Activated T-helper 2 cell treated with anti-CD3 and anti-CD28 coated beads, Interferon-gamma antibody, Interleukin-2, Interleukin-4, amounts not matched to agents 10 μg/mL and 5 μg/mL and 100 μg/mL, durations not matched to agents 14 hours and 24 hours and 36 hours (primary cell): ENCODE measurements around the gene AKIRIN2. TPM values are rescaled to one million over a fixed set of nuclear protein-coding genes. Genes with fewer than 3 reads are reported as not detected.

Experiments
- DNase-seq: peaks from one replicate; pipeline ENCODE4 v3.0.0; 2021; ENCODE audit warnings: low spot score
- H3K27ac Mint-ChIP-seq: one replicate; pipeline ENCODE4 v1.8.0; 2021; ENCODE audit warnings: mixed read lengths
- H3K27me3 Mint-ChIP-seq: one replicate; pipeline ENCODE4 v1.8.0; 2021; ENCODE audit warnings: low read depth, mixed read lengths
- H3K36me3 Mint-ChIP-seq: one replicate; pipeline ENCODE4 v1.8.0; 2021; ENCODE audit warnings: low read depth, mixed read lengths
- H3K4me1 Mint-ChIP-seq: one replicate; pipeline ENCODE4 v1.8.0; 2021; ENCODE audit warnings: low read depth, mixed read lengths
- H3K4me3 Mint-ChIP-seq: one replicate; pipeline ENCODE4 v1.8.0; 2021; ENCODE audit warnings: low read depth, mild to moderate bottlenecking, moderate library complexity, mixed read lengths
- H3K9me3 Mint-ChIP-seq: one replicate; pipeline ENCODE4 v1.8.0; 2021; ENCODE audit warnings: mixed read lengths
- intact Hi-C: fragments of 100-400 bp; cut with micrococcal nuclease; formaldehyde crosslinking; loops from one replicate; pipeline ENCODE4 v1.15.1; 2023
- total RNA-seq: library from RNA; stranded (reverse); gene quantifications from 2 replicates; pipeline ENCODE4 v1.2.3, GENCODE V29; 2022

Gene AKIRIN2
- total RNA-seq = 41.9 and 42.0 TPM in 2 replicates

DNA sequence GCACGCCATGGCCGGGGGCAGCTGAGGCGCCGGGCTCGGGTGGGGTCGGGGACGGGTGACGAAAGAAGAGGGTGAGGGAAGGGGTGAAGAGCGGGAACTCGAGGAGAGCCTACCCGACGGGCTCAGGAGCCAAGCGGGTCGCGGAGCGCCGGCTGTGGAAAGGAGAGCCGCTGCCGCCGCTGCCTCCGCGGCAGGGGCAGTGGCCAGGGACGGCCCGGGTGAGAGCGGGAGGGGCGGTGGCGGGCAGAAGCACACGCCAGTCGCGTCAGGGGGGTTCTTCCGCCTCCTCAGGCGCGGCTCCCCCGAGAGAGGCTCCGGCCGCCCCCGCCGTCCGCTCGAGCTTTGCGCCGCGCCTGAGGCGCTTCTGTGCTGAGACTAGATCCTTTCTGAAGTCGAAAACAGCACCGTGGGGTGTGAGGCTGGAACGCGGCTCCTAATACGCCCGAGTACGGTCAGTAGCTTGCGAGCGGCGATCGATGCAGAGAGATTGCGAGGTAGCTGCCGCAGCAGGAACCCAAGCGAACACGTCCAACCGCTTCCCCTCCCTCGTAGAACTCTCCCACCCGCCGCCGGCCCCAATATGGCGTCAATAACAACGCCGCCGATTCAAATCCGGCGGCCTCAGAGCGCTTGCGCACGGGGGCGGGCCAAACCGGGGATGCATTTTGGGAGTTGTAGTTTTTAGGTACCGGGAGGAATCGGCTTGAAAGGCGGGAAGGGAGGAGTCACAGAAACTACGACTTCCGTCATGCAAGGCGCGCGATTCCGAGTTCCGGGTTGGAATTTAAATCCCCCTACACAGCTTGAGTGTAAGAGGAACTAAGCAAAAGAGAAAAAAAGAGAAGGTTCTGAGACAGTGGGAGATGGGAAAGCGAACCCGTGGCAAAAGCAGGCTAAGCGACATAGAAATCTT is at the start of gene AKIRIN2:
TSS of gene AKIRIN2 (minus strand) at position 558 of the 913 bp plus-strand sequence. CDS start at position 9, 549 bp downstream.
- DNase-seq = peak; percentile 96
- no peaks in the 10 kb centered on the region for H3K27me3 Mint-ChIP-seq
- peaks cover 30% of the 10 kb centered on the region for H3K36me3 Mint-ChIP-seq
- H3K4me1 Mint-ChIP-seq = peaks cover 34% of the 10 kb centered on the region
- intact Hi-C loops = loop anchor here (1.0 to 5.0 kb wide), 10 partner anchors 23 to 1261 kb away; partner anchors contain the start of genes ORC3, RNGTT, SLC35A1 and ZNF292
- no peaks in the 10 kb centered on the region for H3K9me3 Mint-ChIP-seq
- H3K27ac Mint-ChIP-seq = peak within 1 kb of the TSS; percentile 94
- H3K4me3 Mint-ChIP-seq = peak within 1 kb of the TSS; percentile 98

GRCh38 chr6:87747646-87748045 is 45.6 kb upstream of the AKIRIN2 start:
- Mint-ChIP-seq H3K4me1 (peaks cover 5% of the 10 kb centered on the region), H3K27ac (no peak overlapping the region), H3K9me3 (no peaks in the 10 kb centered on the region), H3K4me3 (no peak overlapping the region), H3K36me3 (no peaks in the 10 kb centered on the region), H3K27me3 (peaks cover 13% of the 10 kb centered on the region)
- intact Hi-C loops = no loop called here
- DNase-seq = no peak

GRCh38 chr6:87745966-87746721 is 44.1 kb upstream of the AKIRIN2 start:
- Mint-ChIP-seq H3K9me3 (no peaks in the 10 kb centered on the region), H3K27me3 (peaks cover 13% of the 10 kb centered on the region), H3K27ac (no peak overlapping the region), H3K36me3 (no peaks in the 10 kb centered on the region), H3K4me1 (peaks cover 15% of the 10 kb centered on the region), H3K4me3 (no peak overlapping the region)
- intact Hi-C loops = no loop called here
- no peak for DNase-seq

- no peaks in the 10 kb centered on the region for H3K9me3 Mint-ChIP-seq
- DNase-seq = no peak
- H3K4me3 Mint-ChIP-seq = no peak overlapping the region
- H3K27me3 Mint-ChIP-seq = peaks cover 13% of the 10 kb centered on the region
- intact Hi-C loops = no loop called here
- H3K36me3 Mint-ChIP-seq = no peaks in the 10 kb centered on the region
- peaks cover 17% of the 10 kb centered on the region for H3K4me1 Mint-ChIP-seq
- no peak overlapping the region for H3K27ac Mint-ChIP-seq
Observed at GRCh38 chr6:87743454-87743853, 41.4 kb upstream of the AKIRIN2 start.

DNA sequence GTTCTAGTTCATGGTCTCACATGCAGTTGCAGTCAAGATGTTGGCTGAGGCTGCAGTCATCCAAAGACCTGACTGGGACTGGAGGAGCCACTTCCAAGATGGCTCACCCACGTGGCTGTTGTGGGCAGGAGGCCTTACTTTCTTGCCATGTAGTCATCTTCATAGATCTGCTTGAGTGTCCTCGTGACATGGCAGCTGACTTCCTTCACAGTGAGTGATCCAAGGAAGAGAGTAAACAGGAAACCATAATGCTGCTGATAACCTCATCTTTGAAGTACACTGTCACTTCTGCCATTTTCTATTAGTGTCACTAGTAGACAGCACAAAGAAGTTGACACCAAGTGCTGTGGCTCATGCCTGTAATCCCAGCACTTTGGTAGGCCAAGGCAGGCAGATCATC is 40.1 kb upstream of the AKIRIN2 start:
- Mint-ChIP-seq H3K27ac (peak overlapping the region; percentile 6), H3K4me1 (peaks cover 30% of the 10 kb centered on the region), H3K27me3 (peaks cover 5% of the 10 kb centered on the region), H3K9me3 (no peaks in the 10 kb centered on the region), H3K4me3 (no peak overlapping the region), H3K36me3 (no peaks in the 10 kb centered on the region)
- intact Hi-C loops = no loop called here
- DNase-seq = peak; percentile 58

- Mint-ChIP-seq H3K9me3 (no peaks in the 10 kb centered on the region), H3K36me3 (no peaks in the 10 kb centered on the region), H3K4me1 (peaks cover 33% of the 10 kb centered on the region), H3K4me3 (no peak overlapping the region), H3K27ac (no peak overlapping the region), H3K27me3 (no peaks in the 10 kb centered on the region)
- intact Hi-C loops = no loop called here
- no peak for DNase-seq
Observed at GRCh38 chr6:87741001-87741650, 39.1 kb upstream of the AKIRIN2 start.

DNA sequence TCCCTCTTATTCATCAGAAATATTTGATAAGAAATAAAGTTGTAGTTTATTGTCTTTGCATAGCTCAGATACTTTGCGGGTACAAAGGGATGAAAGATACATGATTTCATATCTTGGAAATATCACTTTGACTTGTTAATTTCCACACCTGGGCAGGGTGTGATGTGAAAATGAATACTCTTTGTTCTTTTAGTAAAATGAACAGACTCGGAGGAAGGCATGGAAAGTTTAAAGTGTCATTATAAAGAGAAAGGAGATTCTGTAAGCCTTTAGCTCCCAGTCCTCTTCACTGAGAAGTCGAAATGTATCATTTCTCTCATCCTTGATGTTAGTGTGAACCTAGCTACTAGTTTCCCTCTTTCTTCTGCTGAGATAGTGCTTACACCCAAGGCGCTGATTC is 36.7 kb upstream of the AKIRIN2 start:
- Mint-ChIP-seq H3K36me3 (no peaks in the 10 kb centered on the region), H3K4me1 (peaks cover 33% of the 10 kb centered on the region), H3K27me3 (no peaks in the 10 kb centered on the region), H3K4me3 (no peak overlapping the region), H3K27ac (peak overlapping the region; percentile 48), H3K9me3 (no peaks in the 10 kb centered on the region)
- DNase-seq = no peak
- intact Hi-C loops = loop anchor here (1.0 to 5.0 kb wide), 4 partner anchors 14 to 169 kb away; partner anchors contain the start of gene AKIRIN2

DNA sequence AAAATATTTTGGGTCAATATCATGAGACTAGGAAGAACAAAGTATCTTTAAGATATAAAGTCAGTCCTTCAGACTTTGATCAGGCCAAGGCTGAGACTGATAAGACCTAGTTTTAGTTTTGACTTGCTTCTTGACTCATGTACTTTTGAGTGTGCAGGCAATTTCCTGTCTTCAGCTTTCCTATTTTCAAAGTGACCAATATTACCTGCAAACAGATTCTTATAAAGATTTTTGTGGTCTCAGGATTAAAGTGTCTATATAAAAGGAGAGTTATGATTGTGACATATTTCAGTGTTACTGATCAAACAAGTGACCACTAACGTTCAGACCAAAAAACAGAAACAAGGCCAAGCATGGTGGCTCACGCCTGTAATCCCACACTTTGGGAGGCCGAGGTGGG is 36.0 kb upstream of the AKIRIN2 start:
- intact Hi-C loops = loop anchor here (1.0 to 5.0 kb wide), 4 partner anchors 13 to 169 kb away; partner anchors contain the start of gene AKIRIN2
- no peaks in the 10 kb centered on the region for H3K9me3 Mint-ChIP-seq
- peaks cover 31% of the 10 kb centered on the region for H3K4me1 Mint-ChIP-seq
- no peak overlapping the region for H3K4me3 Mint-ChIP-seq
- no peaks in the 10 kb centered on the region for H3K36me3 Mint-ChIP-seq
- H3K27ac Mint-ChIP-seq = no peak overlapping the region
- H3K27me3 Mint-ChIP-seq = no peaks in the 10 kb centered on the region
- DNase-seq = no peak

- no peaks in the 10 kb centered on the region for H3K36me3 Mint-ChIP-seq
- H3K27ac Mint-ChIP-seq = peak overlapping the region; percentile 60
- no peak for DNase-seq
- no peaks in the 10 kb centered on the region for H3K27me3 Mint-ChIP-seq
- no peaks in the 10 kb centered on the region for H3K9me3 Mint-ChIP-seq
- H3K4me3 Mint-ChIP-seq = no peak overlapping the region
- intact Hi-C loops = loop anchor here (5.0 kb wide), 1 partner anchor 170 kb away; no protein-coding TSS in a partner anchor
- H3K4me1 Mint-ChIP-seq = peaks cover 30% of the 10 kb centered on the region
Observed at GRCh38 chr6:87736809-87737540, 34.9 kb upstream of the AKIRIN2 start.

- H3K4me1 Mint-ChIP-seq = peaks cover 19% of the 10 kb centered on the region
- intact Hi-C loops = loop anchor here (2.0 kb wide), 1 partner anchor 29 kb away; the partner anchor contains the start of gene AKIRIN2
- H3K27me3 Mint-ChIP-seq = peaks cover 29% of the 10 kb centered on the region
- H3K36me3 Mint-ChIP-seq = no peaks in the 10 kb centered on the region
- no peak overlapping the region for H3K4me3 Mint-ChIP-seq
- no peaks in the 10 kb centered on the region for H3K9me3 Mint-ChIP-seq
- H3K27ac Mint-ChIP-seq = no peak overlapping the region
- no peak for DNase-seq
Observed at GRCh38 chr6:87731818-87732661, 30.0 kb upstream of the AKIRIN2 start.

- Mint-ChIP-seq H3K9me3 (no peaks in the 10 kb centered on the region), H3K4me3 (no peak overlapping the region), H3K36me3 (no peaks in the 10 kb centered on the region), H3K27ac (no peak overlapping the region), H3K4me1 (peaks cover 17% of the 10 kb centered on the region), H3K27me3 (peaks cover 29% of the 10 kb centered on the region)
- intact Hi-C loops = no loop called here
- DNase-seq = no peak
Observed at GRCh38 chr6:87731080-87731479, 29.0 kb upstream of the AKIRIN2 start.
